GM18873 (cell line): Measurements from ENCODE around the gene SKIC8.
"Not testable (repeated sequence)": the region's sequence is repeated elsewhere in the genome, so short reads cannot be mapped to it uniquely, and the experiment has no call there.

Experiments used
- ATAC-seq: cut with Tn5 transposase; IDR thresholded peaks from one replicate; pipeline ENCODE4 v1.9.1; 2021; ENCODE audit warnings: mild to moderate bottlenecking, moderate library complexity, moderate number of reproducible peaks; ENCODE audit not compliant: unreplicated experiment, low FRiP score

The SKIC8 gene

GRCh38 chr15:78263351-78263781 lies 36.0 kb downstream of the SKIC8 start:
- no peak for ATAC-seq

GRCh38 chr15:78261062-78261461 lies 38.3 kb downstream of the SKIC8 start:
- ATAC-seq, result no peak

GRCh38 chr15:78260489-78260888 lies 38.9 kb downstream of the SKIC8 start:
- ATAC-seq, result no peak

GRCh38 chr15:78259232-78259631 lies 40.2 kb downstream of the SKIC8 start:
- ATAC-seq, result no peak

- no peak for ATAC-seq
Measured at GRCh38 chr15:78257681-78258080, 41.7 kb downstream of the SKIC8 start.

GRCh38 chr15:78256044-78256437 lies 43.4 kb downstream of the SKIC8 start:
- no peak for ATAC-seq

- ATAC-seq, result no peak
Measured at GRCh38 chr15:78255421-78256043, 43.9 kb downstream of the SKIC8 start.

GRCh38 chr15:78251136-78251535 lies 48.3 kb downstream of the SKIC8 start:
- no peak for ATAC-seq

- ATAC-seq, result no peak
Measured at GRCh38 chr15:78249131-78249530, 50.3 kb downstream of the SKIC8 start.

- ATAC-seq, result no peak
Measured at GRCh38 chr15:78247911-78248310, 51.5 kb downstream of the SKIC8 start.

GRCh38 chr15:78245976-78246620 lies 53.3 kb downstream of the SKIC8 start:
- not testable (repeated sequence) for ATAC-seq

- not testable (repeated sequence) for ATAC-seq
Measured at GRCh38 chr15:78245392-78245791, 54.0 kb downstream of the SKIC8 start.

- ATAC-seq, result no peak
Measured at GRCh38 chr15:78244893-78245292, 54.5 kb downstream of the SKIC8 start.

GRCh38 chr15:78244101-78244500 lies 55.3 kb downstream of the SKIC8 start:
- no peak for ATAC-seq

GRCh38 chr15:78243491-78243941 lies 55.9 kb downstream of the SKIC8 start:
- no peak for ATAC-seq

- no peak for ATAC-seq
Measured at GRCh38 chr15:78243058-78243457, 56.4 kb downstream of the SKIC8 start.

GRCh38 chr15:78242128-78242527 lies 57.3 kb downstream of the SKIC8 start:
- no peak for ATAC-seq

GRCh38 chr15:78241017-78241416 lies 58.4 kb downstream of the SKIC8 start:
- ATAC-seq, result no peak

GRCh38 chr15:78239811-78240210 lies 59.6 kb downstream of the SKIC8 start:
- ATAC-seq, result no peak

GRCh38 chr15:78237146-78237545 lies 62.3 kb downstream of the SKIC8 start:
- no peak for ATAC-seq

- ATAC-seq, result no peak
Measured at GRCh38 chr15:78236491-78236890, 62.9 kb downstream of the SKIC8 start.

- no peak for ATAC-seq
Measured at GRCh38 chr15:78234515-78235040, 64.8 kb downstream of the SKIC8 start, which contains the start of gene ACSBG1. TSS of gene ACSBG1 (minus strand) at chr15:78234565. CDS start at chr15:78234501, 64 bp downstream.
